A549 (cell line): ENCODE measurements around the gene HMG20B.

Experiments
- CTCF ChIP-seq: fragments of >200 bp; sonication (Bioruptor Twin); formaldehyde crosslinking; IDR thresholded peaks from 3 replicates; pipeline ENCODE4 v1.5.1; 2016
- JUN ChIP-seq, 2 experiments: fragments of >200 bp; sonication (Bioruptor Twin); formaldehyde crosslinking; IDR thresholded peaks; 2 replicates in 1 of 2; 3 replicates in 1 of 2; pipeline ENCODE4 v1.6.1; 2016 to 2017
- MYC ChIP-seq: IDR thresholded peaks from 2 replicates; pipeline ENCODE4 v1.6.1; 2012; ENCODE audit warnings: mild to moderate bottlenecking, inconsistent platforms, low read length, improper control_type of control experiment, borderline replicate concordance
- PHF8 ChIP-seq: fragments of 200-600 bp; sonication (generic); IDR thresholded peaks from 2 replicates; pipeline ENCODE4 v1.6.1; 2016; ENCODE audit warnings: low read depth, mild to moderate bottlenecking, antibody characterized with exemption, moderate library complexity, borderline replicate concordance
- POLR2A ChIP-seq: IDR thresholded peaks from 2 replicates; pipeline ENCODE4 v1.6.1; 2012; ENCODE audit warnings: mild to moderate bottlenecking, low read length
- RARB ChIP-seq: fragments of 250-450 bp; sonication (Bioruptor Pico); IDR thresholded peaks from 2 replicates; pipeline ENCODE4 v1.8.0; 2021; ENCODE audit warnings: mild to moderate bottlenecking, moderate library complexity
- ZC3H11A ChIP-seq: fragments of 450-650 bp; IDR thresholded peaks from 2 replicates; pipeline ENCODE4 v1.6.1; 2014; ENCODE audit warnings: antibody characterized with exemption, mild to moderate bottlenecking
- TF ChIP-seq, protein P1 (sequence below): IDR thresholded peaks from 2 replicates; pipeline ENCODE4 v1.6.1; 2012
- TF ChIP-seq, protein P2 (sequence below): fragments of 450-650 bp; IDR thresholded peaks from 2 replicates; pipeline ENCODE4 v1.6.1; 2014; ENCODE audit warnings: antibody characterized with exemption

DNA sequence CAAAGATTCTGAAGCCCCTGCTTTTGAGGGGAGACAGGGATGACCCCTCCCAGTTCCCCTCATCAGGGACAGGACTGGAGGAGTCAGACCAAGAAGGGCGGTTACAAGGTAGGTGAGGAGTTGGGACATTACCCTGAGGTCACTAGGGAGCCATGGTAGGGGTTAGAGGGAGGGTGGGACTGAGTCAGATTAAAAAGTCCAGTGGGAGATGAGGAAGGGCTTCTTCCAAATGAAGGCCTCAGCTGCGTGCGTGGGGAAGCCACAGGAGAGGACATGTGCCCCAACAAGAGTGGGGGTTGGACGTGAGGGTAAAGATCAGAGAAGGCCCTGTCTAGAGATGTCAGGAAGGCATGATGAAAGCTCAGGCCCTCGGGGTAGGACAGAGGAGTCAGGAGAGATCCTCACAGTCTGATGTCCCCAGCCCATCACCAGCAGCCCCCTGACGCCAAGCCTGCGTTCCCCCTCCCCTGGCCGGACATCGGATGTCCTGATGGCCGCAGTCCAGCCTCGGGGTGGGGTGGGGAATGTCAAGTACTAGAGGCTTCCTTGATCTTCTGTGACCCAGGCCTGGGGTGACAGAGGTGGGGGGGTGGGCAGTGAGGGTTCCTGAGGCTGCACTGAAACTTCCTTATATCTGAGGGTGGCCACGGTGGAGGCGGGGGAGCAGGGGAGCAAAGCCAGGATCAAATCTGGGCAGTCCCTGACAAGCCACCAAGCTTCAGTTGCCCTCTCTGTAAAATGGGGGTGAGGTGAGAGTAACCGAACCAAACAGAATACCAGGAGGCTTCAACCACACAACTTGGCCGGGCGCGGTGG, 8.8 kb upstream of the HMG20B start:
- TF ChIP-seq CTCF (no peak), POLR2A (no peak), ZC3H11A (no peak), PHF8 (no peak), JUN (IDR thresholded peaks at IDR 0.05) (no peak), RARB (CRISPR knock-in tag) (no peak), MYC (no peak)
- TF ChIP-seq, protein P1, sequence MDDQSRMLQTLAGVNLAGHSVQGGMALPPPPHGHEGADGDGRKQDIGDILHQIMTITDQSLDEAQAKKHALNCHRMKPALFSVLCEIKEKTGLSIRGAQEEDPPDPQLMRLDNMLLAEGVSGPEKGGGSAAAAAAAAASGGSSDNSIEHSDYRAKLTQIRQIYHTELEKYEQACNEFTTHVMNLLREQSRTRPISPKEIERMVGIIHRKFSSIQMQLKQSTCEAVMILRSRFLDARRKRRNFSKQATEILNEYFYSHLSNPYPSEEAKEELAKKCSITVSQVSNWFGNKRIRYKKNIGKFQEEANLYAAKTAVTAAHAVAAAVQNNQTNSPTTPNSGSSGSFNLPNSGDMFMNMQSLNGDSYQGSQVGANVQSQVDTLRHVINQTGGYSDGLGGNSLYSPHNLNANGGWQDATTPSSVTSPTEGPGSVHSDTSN, result no peak
- TF ChIP-seq, protein P2, sequence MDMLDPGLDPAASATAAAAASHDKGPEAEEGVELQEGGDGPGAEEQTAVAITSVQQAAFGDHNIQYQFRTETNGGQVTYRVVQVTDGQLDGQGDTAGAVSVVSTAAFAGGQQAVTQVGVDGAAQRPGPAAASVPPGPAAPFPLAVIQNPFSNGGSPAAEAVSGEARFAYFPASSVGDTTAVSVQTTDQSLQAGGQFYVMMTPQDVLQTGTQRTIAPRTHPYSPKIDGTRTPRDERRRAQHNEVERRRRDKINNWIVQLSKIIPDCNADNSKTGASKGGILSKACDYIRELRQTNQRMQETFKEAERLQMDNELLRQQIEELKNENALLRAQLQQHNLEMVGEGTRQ, result no peak
